Measurements from ENCODE around the gene MCM3. TPM values are rescaled to one million over a fixed set of nuclear protein-coding genes. Genes with fewer than 3 reads are reported as not detected.

The MCM3 gene
- total RNA-seq, 2 experiments from 2014 or later, result 180 to 182 TPM

DNA sequence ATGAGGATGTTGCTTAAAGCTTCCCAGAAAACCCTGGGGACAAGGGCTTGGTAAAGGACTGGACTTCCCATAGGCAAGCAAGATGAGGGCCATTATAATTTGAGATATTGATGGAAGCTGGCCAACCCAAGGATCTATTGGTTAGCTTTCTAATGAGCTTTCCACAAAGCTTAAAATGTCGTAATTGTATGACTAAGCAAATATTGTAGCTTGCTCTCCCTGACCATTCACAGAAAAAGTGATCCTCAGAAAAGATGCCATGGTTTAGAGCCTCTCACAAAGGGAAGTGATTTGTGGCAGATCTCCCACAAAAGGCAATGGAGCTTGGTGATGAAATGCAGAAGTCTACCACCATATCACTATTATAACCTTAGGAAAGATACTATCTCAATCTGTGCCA is 53.9 kb downstream of the MCM3 start:
- Mint-ChIP-seq H3K36me3 (no peaks in the 10 kb centered on the region), H3K27me3 (peaks cover 65% of the 10 kb centered on the region), H3K4me1 (peaks cover 23% of the 10 kb centered on the region), H3K27ac (no peak overlapping the region), H3K4me3 (no peak overlapping the region), H3K9me3 (no peaks in the 10 kb centered on the region)
- DNase-seq (no peak), ATAC-seq (ENCODE audit: low read depth) (no peak)
- POLR2A ChIA-PET, result no interaction called here

- ATAC-seq (ENCODE audit: low read depth), result peak; percentile 98
- peaks cover 65% of the 10 kb centered on the region for H3K27me3 Mint-ChIP-seq
- no peaks in the 10 kb centered on the region for H3K36me3 Mint-ChIP-seq
- H3K4me1 Mint-ChIP-seq, result peaks cover 23% of the 10 kb centered on the region
- H3K27ac Mint-ChIP-seq, result no peak overlapping the region
- peak; percentile 38 for DNase-seq
- no peak overlapping the region for H3K4me3 Mint-ChIP-seq
- POLR2A ChIA-PET, result no interaction called here
- no peaks in the 10 kb centered on the region for H3K9me3 Mint-ChIP-seq
Observed at GRCh38 chr6:52227495-52227894, 57.0 kb downstream of the MCM3 start.

DNA sequence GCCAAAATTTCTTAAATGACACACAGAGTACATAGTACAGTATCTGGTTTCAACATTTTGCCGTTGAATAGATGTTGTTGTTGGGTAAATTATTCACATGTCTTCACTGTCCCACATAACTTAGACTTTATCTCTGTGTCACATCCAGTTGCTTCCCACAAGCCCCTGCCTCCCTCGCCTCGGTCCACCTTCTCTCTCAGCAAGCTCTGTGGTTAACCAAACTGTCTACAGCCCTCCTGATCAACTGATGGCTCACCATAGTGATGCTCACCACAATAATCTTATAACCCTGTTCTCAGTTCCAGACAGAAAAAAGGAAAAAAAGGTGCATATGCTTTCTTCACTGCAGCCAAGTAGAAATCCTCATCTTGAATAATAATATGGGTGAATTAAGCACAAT is 63.2 kb downstream of the MCM3 start:
- Mint-ChIP-seq H3K9me3 (no peaks in the 10 kb centered on the region), H3K36me3 (no peaks in the 10 kb centered on the region), H3K27me3 (peaks cover 55% of the 10 kb centered on the region), H3K4me1 (peaks cover 7% of the 10 kb centered on the region), H3K4me3 (no peak overlapping the region), H3K27ac (no peak overlapping the region)
- POLR2A ChIA-PET, result no interaction called here
- DNase-seq (no peak), ATAC-seq (ENCODE audit: low read depth) (no peak)

GRCh38 chr6:52217761-52218160 is 66.8 kb downstream of the MCM3 start:
- H3K27me3 Mint-ChIP-seq, result peaks cover 33% of the 10 kb centered on the region
- DNase-seq, result no peak
- H3K27ac Mint-ChIP-seq, result no peak overlapping the region

GRCh38 chr6:52216932-52217575 is 67.5 kb downstream of the MCM3 start:
- POLR2A ChIA-PET, result no interaction called here
- no peak overlapping the region for H3K4me3 Mint-ChIP-seq
- peaks cover 36% of the 10 kb centered on the region for H3K27me3 Mint-ChIP-seq
- ATAC-seq (ENCODE audit: low read depth) (no peak), DNase-seq (no peak)
- H3K9me3 Mint-ChIP-seq, result no peaks in the 10 kb centered on the region
- no peaks in the 10 kb centered on the region for H3K36me3 Mint-ChIP-seq
- no peak overlapping the region for H3K27ac Mint-ChIP-seq
- peaks cover 7% of the 10 kb centered on the region for H3K4me1 Mint-ChIP-seq

More at GRCh38 chr6:52217761-52218160, 66.8 kb downstream of the MCM3 start:
- Mint-ChIP-seq H3K9me3 (no peaks in the 10 kb centered on the region), H3K36me3 (no peaks in the 10 kb centered on the region), H3K4me3 (no peak overlapping the region), H3K4me1 (peaks cover 7% of the 10 kb centered on the region)
- POLR2A ChIA-PET, result no interaction called here
- ATAC-seq (ENCODE audit: low read depth), result no peak

DNA sequence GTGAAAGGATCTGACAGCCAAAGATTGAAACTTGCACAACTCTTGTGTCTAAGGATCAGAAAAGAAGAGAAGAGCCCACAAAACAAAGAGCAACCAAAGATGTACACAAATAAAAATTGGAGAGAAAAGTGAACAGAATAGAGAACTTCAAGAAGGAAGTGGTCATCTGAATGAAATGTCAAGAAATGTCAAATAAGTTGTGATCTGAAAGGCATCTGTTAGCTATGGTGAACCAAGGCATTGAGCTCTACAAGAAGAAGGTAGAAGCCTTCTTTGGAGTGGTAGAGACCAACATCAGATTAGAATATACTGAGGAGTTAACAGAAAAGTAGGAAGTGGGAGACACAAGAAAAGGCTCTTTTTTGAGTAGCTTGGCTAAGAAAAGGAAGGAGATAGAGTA is 68.8 kb downstream of the MCM3 start:
- no peak overlapping the region for H3K27ac Mint-ChIP-seq
- peaks cover 40% of the 10 kb centered on the region for H3K27me3 Mint-ChIP-seq
- no peaks in the 10 kb centered on the region for H3K9me3 Mint-ChIP-seq
- no peak overlapping the region for H3K4me3 Mint-ChIP-seq
- no peaks in the 10 kb centered on the region for H3K4me1 Mint-ChIP-seq
- no peak for ATAC-seq (ENCODE audit: low read depth)
- DNase-seq, result no peak
- POLR2A ChIA-PET, result no interaction called here
- H3K36me3 Mint-ChIP-seq, result no peaks in the 10 kb centered on the region

Other genes starting within 250 kb of the MCM3 start
- gene PKHD1, start 197.1 kb downstream of the MCM3 start, total RNA-seq, result not detected
- gene IL17A, start 98.4 kb downstream of the MCM3 start, total RNA-seq, result not detected
- not detected for gene IL17F, start 40.2 kb downstream of the MCM3 start, total RNA-seq
- 10 to 100 TPM; 25.7 to 26.4 TPM for gene PAQR8, start 77.4 kb upstream of the MCM3 start, total RNA-seq
- gene EFHC1, start 135.6 kb upstream of the MCM3 start, total RNA-seq, result 1 to 10 TPM; 4.2 to 5.1 TPM